Spinal cord (tissue), 10 donors: ENCODE results near the gene PDE6C. TPM values are rescaled to one million over a fixed set of nuclear protein-coding genes. Genes with fewer than 3 reads are reported as not detected.

Experiments
- DNase-seq, 6 donors: peaks; one replicate each; pipeline versions ENCODE4 v3.0.0 to v3.0.0-alpha.2; 2013 to 2015; ENCODE audit warnings: low spot score in 6 of 6, low read depth in 4 of 6
- H3K27ac ChIP-seq: one replicate; pipeline ENCODE4 v1.5.1; 2013; ENCODE audit warnings: low read depth, low read length, control low read depth
- H3K27me3 ChIP-seq: one replicate; pipeline ENCODE4 v1.6.1; 2013; ENCODE audit warnings: low read length; ENCODE audit not compliant: control insufficient read depth, insufficient read depth
- H3K36me3 ChIP-seq: one replicate; pipeline ENCODE4 v1.6.1; 2013; ENCODE audit warnings: low read length; ENCODE audit not compliant: control insufficient read depth, insufficient read depth
- H3K4me1 ChIP-seq: one replicate; pipeline ENCODE4 v1.6.1; 2013; ENCODE audit warnings: low read length; ENCODE audit not compliant: control insufficient read depth, insufficient read depth
- H3K4me3 ChIP-seq: one replicate; pipeline ENCODE4 v1.5.1; 2013; ENCODE audit warnings: low read depth, low read length, control low read depth
- H3K9me3 ChIP-seq: one replicate; pipeline ENCODE4 v1.6.1; 2013; ENCODE audit warnings: low read length; ENCODE audit not compliant: control insufficient read depth, insufficient read depth
- WGBS: methylation state at CpG from one replicate; pipeline ENCODE4 v1.1.5; 2013; ENCODE audit warnings: missing lambda C conversion rate; ENCODE audit not compliant: insufficient coverage; 5-methylcytosine and 5-hydroxymethylcytosine counted together
- polyA plus RNA-seq, 2 donors: library from polyadenylated mRNA; unstranded; fragments of 120-200 nt; gene quantifications; one replicate each; pipeline ENCODE4 v1.2.1, GENCODE V29; 2013; ENCODE audit not compliant: insufficient read length in 2 of 2
- total RNA-seq, 2 donors: library from RNA; depleted of rRNA in 1 of 2; stranded (reverse); fragments of 120-200 nt in 1 of 2; fragments of >200 nt in 1 of 2; gene quantifications; one replicate each; pipeline versions ENCODE4 v1.2.3 to v1.2.4, GENCODE V29; 2013 to 2014
- donor health status: healthy.

The PDE6C gene
- total and polyA plus RNA-seq, 4 donors, result 0.82 to 3.5 TPM; not detected in 2

GRCh38 chr10:93576888-93577287 lies 35.4 kb upstream of the PDE6C start:
- 88% methylated on average over 2 of the region's 3 CpGs for WGBS
- Histone ChIP-seq H3K27me3 (no peaks in the 10 kb centered on the region), H3K9me3 (no peaks in the 10 kb centered on the region), H3K27ac (no peak overlapping the region), H3K4me1 (peaks cover 16% of the 10 kb centered on the region), H3K4me3 (no peak overlapping the region), H3K36me3 (no peaks in the 10 kb centered on the region)
- DNase-seq, result no peak

GRCh38 chr10:93577565-93577964 lies 34.8 kb upstream of the PDE6C start:
- H3K9me3 ChIP-seq, result no peaks in the 10 kb centered on the region
- no peak overlapping the region for H3K27ac ChIP-seq
- H3K36me3 ChIP-seq, result no peaks in the 10 kb centered on the region
- peaks cover 16% of the 10 kb centered on the region for H3K4me1 ChIP-seq
- no peak overlapping the region for H3K4me3 ChIP-seq
- no peak for DNase-seq
- no peaks in the 10 kb centered on the region for H3K27me3 ChIP-seq
- WGBS, result no CpG with 5 or more reads among the region's 3 CpGs

GRCh38 chr10:93579089-93579488 lies 33.2 kb upstream of the PDE6C start:
- no peaks in the 10 kb centered on the region for H3K9me3 ChIP-seq
- 96% methylated on average over 5 of the region's 7 CpGs for WGBS
- H3K27ac ChIP-seq, result no peak overlapping the region
- peaks cover 10% of the 10 kb centered on the region for H3K4me1 ChIP-seq
- no peak overlapping the region for H3K4me3 ChIP-seq
- no peaks in the 10 kb centered on the region for H3K27me3 ChIP-seq
- DNase-seq, result no peak
- no peaks in the 10 kb centered on the region for H3K36me3 ChIP-seq

GRCh38 chr10:93579985-93580711 lies 32.2 kb upstream of the PDE6C start:
- 100% methylated on average over 2 of the region's 3 CpGs for WGBS
- Histone ChIP-seq H3K4me1 (peaks cover 10% of the 10 kb centered on the region), H3K9me3 (no peaks in the 10 kb centered on the region), H3K27ac (no peak overlapping the region), H3K4me3 (no peak overlapping the region), H3K27me3 (no peaks in the 10 kb centered on the region), H3K36me3 (no peaks in the 10 kb centered on the region)
- DNase-seq, result no peak

GRCh38 chr10:93580828-93581227 lies 31.5 kb upstream of the PDE6C start:
- H3K4me3 ChIP-seq, result no peak overlapping the region
- no peaks in the 10 kb centered on the region for H3K9me3 ChIP-seq
- H3K27ac ChIP-seq, result no peak overlapping the region
- peaks cover 10% of the 10 kb centered on the region for H3K4me1 ChIP-seq
- no peaks in the 10 kb centered on the region for H3K36me3 ChIP-seq
- 6% methylated on average over 4 of the region's 6 CpGs for WGBS
- peak; percentile 7 to 93 (median 50) for DNase-seq
- H3K27me3 ChIP-seq, result no peaks in the 10 kb centered on the region

- no peak for DNase-seq
Observed at GRCh38 chr10:93584445-93584844, 27.9 kb upstream of the PDE6C start.

GRCh38 chr10:93589648-93590562 lies 22.4 kb upstream of the PDE6C start:
- Histone ChIP-seq H3K27ac (no peak overlapping the region), H3K4me1 (no peaks in the 10 kb centered on the region), H3K9me3 (no peaks in the 10 kb centered on the region), H3K27me3 (no peaks in the 10 kb centered on the region), H3K4me3 (no peak overlapping the region), H3K36me3 (no peaks in the 10 kb centered on the region)
- WGBS, result 95% methylated on average over 15 of the region's 15 CpGs
- DNase-seq, result no peak

More at GRCh38 chr10:93584445-93584844, 27.9 kb upstream of the PDE6C start:
- Histone ChIP-seq H3K36me3 (no peaks in the 10 kb centered on the region), H3K4me3 (no peak overlapping the region), H3K27ac (no peak overlapping the region), H3K9me3 (no peaks in the 10 kb centered on the region), H3K4me1 (peaks cover 10% of the 10 kb centered on the region), H3K27me3 (no peaks in the 10 kb centered on the region)
- whole genome bisulfite sequencing, result no CpG with 5 or more reads among the region's 7 CpGs

- Histone ChIP-seq H3K27ac (no peak overlapping the region), H3K9me3 (no peaks in the 10 kb centered on the region), H3K4me3 (no peak overlapping the region), H3K27me3 (no peaks in the 10 kb centered on the region), H3K36me3 (no peaks in the 10 kb centered on the region), H3K4me1 (no peaks in the 10 kb centered on the region)
- DNase-seq, result no peak
- 90% methylated on average over 6 of the region's 7 CpGs for whole genome bisulfite sequencing
Observed at GRCh38 chr10:93590638-93591037, 21.7 kb upstream of the PDE6C start.

- H3K4me3 ChIP-seq, result no peak overlapping the region
- H3K27ac ChIP-seq, result no peak overlapping the region
- no peaks in the 10 kb centered on the region for H3K36me3 ChIP-seq
- DNase-seq, result no peak
- H3K9me3 ChIP-seq, result no peaks in the 10 kb centered on the region
- no peaks in the 10 kb centered on the region for H3K27me3 ChIP-seq
- 80% methylated on average over 3 of the region's 8 CpGs for whole genome bisulfite sequencing
- peaks cover under 1% of the 10 kb centered on the region for H3K4me1 ChIP-seq
Observed at GRCh38 chr10:93591065-93591808, 21.1 kb upstream of the PDE6C start.
